ENCODE measurements around the gene CTNNA2. TPM values are rescaled to one million over a fixed set of nuclear protein-coding genes. Genes with fewer than 3 reads are reported as not detected.

CTNNA2 gene
- total RNA-seq, 2 donors from 2014 or later: not detected

- Histone ChIP-seq H3K9me3 (no peaks in the 10 kb centered on the region), H3K4me3 (no peak overlapping the region), H3K36me3 (no peaks in the 10 kb centered on the region), H3K4me1 (no peaks in the 10 kb centered on the region), H3K27me3 (no peaks in the 10 kb centered on the region), H3K27ac (no peak overlapping the region)
- no peak for TF ChIP-seq CTCF (IDR thresholded peaks at IDR 0.05)
- DNase-seq (ENCODE audit: low spot score): no peak
Measured at GRCh38 chr2:79916285-79916684, 403.4 kb downstream of the CTNNA2 start.

- no peaks in the 10 kb centered on the region for H3K4me1 ChIP-seq
- H3K4me3 ChIP-seq: no peak overlapping the region
- H3K27me3 ChIP-seq: no peaks in the 10 kb centered on the region
- no peak for DNase-seq (ENCODE audit: low spot score)
- H3K9me3 ChIP-seq: no peaks in the 10 kb centered on the region
- no peaks in the 10 kb centered on the region for H3K36me3 ChIP-seq
- no peak overlapping the region for H3K27ac ChIP-seq
- TF ChIP-seq CTCF (IDR thresholded peaks at IDR 0.05): no peak
Measured at GRCh38 chr2:79920512-79921076, 407.7 kb downstream of the CTNNA2 start.

DNA sequence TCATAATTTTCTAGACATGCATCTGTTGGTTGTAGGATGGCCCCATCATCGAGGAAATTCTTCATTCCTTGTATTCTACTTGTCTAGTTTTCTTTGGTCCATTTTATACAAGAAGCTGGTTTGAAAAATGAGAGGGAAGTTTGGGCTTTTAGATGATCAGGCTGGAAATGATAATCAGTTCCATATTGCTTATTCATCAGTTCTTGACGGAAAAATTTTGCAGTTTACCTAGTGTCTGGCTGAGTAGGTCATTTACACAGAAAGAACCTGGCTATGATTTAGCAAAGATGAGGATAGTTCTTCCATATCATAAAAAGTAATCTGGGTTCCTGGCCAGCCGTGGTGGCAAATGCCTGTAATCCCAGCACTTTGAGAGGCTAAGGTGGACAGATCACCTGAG lies 416.8 kb downstream of the CTNNA2 start:
- no peak for DNase-seq (ENCODE audit: low spot score)
- Histone ChIP-seq H3K27ac (no peak overlapping the region), H3K9me3 (no peaks in the 10 kb centered on the region), H3K36me3 (no peaks in the 10 kb centered on the region), H3K4me1 (no peaks in the 10 kb centered on the region), H3K4me3 (no peak overlapping the region), H3K27me3 (no peaks in the 10 kb centered on the region)
- no peak for TF ChIP-seq CTCF (IDR thresholded peaks at IDR 0.05)

DNA sequence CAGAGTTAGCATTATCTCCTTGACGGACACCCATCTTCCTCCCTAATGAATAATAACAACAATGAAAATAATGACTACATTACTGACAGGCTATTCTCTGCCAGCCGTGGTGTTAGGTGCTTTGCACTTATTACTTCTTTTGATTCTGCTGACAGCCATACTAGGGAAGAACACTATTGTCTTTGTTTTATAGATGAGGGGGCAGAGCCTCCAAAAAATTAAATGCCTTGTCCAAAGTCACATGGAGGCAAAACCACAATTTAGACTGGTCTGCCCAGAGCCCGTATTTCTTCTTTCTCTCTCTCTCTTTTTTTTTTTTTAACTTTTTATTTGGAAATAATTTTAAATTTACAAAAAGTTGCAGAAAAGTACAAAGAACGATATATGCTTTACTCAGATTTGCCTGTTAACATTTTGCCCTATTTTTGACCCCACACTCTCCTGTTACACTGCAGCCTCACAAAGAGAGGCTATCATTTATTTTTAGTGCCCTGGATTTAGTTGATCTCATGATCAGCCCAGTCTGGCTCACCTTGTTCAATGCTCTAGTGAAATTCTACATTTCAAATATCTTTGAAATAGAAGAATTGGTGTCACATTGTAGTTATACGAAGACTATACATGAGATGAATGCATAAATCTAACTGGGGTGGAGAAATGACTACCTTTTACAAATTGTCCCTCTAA lies 422.3 kb downstream of the CTNNA2 start:
- no peak for TF ChIP-seq CTCF (IDR thresholded peaks at IDR 0.05)
- DNase-seq (ENCODE audit: low spot score): no peak
- H3K4me3 ChIP-seq: no peak overlapping the region
- no peaks in the 10 kb centered on the region for H3K27me3 ChIP-seq
- no peak overlapping the region for H3K27ac ChIP-seq
- no peaks in the 10 kb centered on the region for H3K36me3 ChIP-seq
- no peaks in the 10 kb centered on the region for H3K9me3 ChIP-seq
- peaks cover 0 to 4% of the 10 kb centered on the region in 2 donors for H3K4me1 ChIP-seq

- H3K4me1 ChIP-seq: peaks cover 0 to 4% of the 10 kb centered on the region in 2 donors
- no peak overlapping the region for H3K27ac ChIP-seq
- no peaks in the 10 kb centered on the region for H3K27me3 ChIP-seq
- peak in 1 of 2 donors; percentile 64 for TF ChIP-seq CTCF (IDR thresholded peaks at IDR 0.05)
- no peak overlapping the region for H3K4me3 ChIP-seq
- no peaks in the 10 kb centered on the region for H3K36me3 ChIP-seq
- DNase-seq (ENCODE audit: low spot score): no peak
- no peaks in the 10 kb centered on the region for H3K9me3 ChIP-seq
Measured at GRCh38 chr2:79935771-79936657, 423.2 kb downstream of the CTNNA2 start.

All from right atrium auricular region (tissue), 2 donors.